ENCODE results near the gene SKOR2.

DNA sequence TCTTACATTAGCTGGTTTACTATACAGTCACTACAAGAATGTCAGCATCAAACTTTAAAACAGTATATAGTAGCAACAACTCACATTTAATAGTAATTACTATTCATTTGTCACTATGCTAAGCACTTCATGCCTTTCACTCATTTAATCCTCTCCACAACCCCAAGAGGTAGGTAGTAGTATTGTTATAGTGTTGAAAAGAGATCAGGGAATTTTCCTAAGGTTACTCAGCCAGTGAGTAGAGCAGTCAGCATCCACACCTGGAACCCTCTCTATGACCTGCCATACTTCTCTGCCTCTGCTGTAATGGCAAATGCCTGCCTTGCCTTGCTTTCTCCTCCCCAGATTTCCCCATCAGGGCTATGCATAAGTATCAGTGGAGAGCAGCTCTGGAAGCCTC is 24.8 kb downstream of the SKOR2 start:
- TF ChIP-seq CTCF (IDR thresholded peaks at IDR 0.05) (no peak), POLR2A (IDR thresholded peaks at IDR 0.05) (no peak)

Measured in right lobe of liver (tissue), 4 donors.